Activated naive CD8-positive, alpha-beta T cell (primary cell): ENCODE data around the gene TRMT10C.
"Not testable (repeated sequence)": the region's sequence is repeated elsewhere in the genome, so short reads cannot be mapped to it uniquely, and the experiment has no call there.

Source experiments
- H3K27ac Mint-ChIP-seq: one replicate; pipeline ENCODE4 v1.8.0; 2021; ENCODE audit warnings: mixed read lengths
- H3K27me3 Mint-ChIP-seq: one replicate; pipeline ENCODE4 v1.8.0; 2021; ENCODE audit warnings: mixed read lengths
- H3K36me3 Mint-ChIP-seq: one replicate; pipeline ENCODE4 v1.8.0; 2021; ENCODE audit warnings: mixed read lengths
- H3K4me1 Mint-ChIP-seq: one replicate; pipeline ENCODE4 v1.8.0; 2021; ENCODE audit warnings: low read depth, mixed read lengths
- H3K4me3 Mint-ChIP-seq: one replicate; pipeline ENCODE4 v1.8.0; 2021; ENCODE audit warnings: mild to moderate bottlenecking, mixed read lengths
- H3K9me3 Mint-ChIP-seq: one replicate; pipeline ENCODE4 v1.8.0; 2021; ENCODE audit warnings: low read depth, mixed read lengths

Gene TRMT10C

DNA sequence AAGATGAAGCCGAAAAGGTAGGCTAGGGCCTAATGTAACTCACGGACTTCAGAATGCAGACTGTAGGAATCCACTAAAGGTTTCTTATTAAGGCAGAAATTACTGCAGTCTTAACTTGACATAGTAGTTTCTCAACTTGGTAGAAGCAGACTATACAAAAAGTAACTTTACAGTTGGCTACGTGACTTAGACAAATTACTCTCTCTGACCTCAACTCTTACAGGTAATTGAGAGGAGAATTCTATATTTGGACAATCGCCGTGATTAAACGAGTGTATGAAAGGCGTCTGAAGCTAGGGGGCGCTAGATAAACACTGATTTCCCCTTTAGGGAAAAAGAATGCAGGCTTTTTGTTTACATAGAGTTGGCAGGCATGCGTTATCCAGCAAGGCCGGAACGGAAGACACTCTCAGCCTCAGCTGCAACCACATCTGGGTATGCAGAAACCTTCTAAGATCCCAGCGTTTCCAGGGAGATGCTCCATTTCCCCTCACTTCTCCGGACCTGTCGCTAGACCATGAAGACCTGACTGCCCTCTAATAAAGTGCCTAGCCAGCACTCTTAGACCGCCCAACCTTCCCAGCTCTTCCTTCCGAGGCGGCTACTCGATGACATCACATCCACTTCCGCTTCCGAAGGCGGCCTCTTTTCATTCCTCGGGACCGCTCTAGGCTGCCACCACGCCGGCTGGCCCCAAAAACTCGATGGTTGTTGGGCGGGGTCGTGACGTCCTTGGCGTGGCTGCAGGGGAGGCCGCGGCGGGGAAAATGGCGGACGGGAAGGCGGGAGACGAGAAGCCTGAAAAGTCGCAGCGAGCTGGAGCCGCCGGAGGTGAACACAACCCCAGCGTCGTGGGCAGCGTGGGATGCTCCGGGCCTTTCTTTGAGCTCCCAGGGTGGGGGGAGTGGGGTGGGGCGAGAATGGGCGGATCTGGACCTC is 12.1 kb downstream of the TRMT10C start, which contains the start of gene PCNP:
TSS of gene PCNP (plus strand) at position 732 of the 939 bp plus-strand sequence. CDS start at position 768, 36 bp downstream.
- Mint-ChIP-seq H3K9me3 (no peaks in the 10 kb centered on the region), H3K4me1 (peaks cover 71% of the 10 kb centered on the region), H3K36me3 (peaks cover 8% of the 10 kb centered on the region), H3K27ac (peak within 1 kb of the TSS; percentile 97), H3K4me3 (peak within 1 kb of the TSS; percentile 96), H3K27me3 (no peaks in the 10 kb centered on the region)

DNA sequence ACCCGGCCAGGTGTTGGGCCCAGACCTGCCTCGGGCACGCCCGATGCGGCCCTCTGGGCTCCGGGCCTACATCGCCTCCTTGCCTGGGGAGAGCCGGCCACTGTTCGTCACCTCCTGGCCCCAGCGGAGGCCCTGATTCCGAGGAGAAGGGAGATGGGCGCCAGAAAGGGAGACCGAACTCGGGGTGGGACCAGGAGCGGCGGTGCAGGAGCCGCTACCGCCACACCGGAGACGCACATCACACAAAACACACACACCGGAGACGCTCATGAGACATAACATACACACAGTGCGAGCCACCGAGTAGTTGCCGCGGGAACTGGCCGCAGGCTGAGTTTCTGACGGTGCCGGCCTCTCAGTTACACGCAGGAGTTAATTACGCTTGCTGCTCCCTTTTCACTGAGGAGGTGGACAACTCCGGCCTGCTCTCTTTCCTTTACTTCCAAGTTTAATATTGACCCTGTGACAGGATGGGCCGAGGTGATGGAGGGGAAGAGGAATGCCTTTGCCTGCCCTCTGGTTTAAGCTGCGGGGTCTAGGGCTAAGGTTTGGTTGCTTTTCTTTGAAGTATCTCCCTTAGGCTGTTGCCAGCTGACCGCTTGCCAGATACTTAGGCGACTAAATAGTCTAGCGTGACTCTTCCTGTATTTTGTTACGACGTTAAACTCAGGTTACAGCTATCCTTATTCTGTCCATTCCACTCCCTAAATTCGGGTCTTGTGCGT is 12.9 kb downstream of the TRMT10C start:
- Mint-ChIP-seq H3K4me3 (peak overlapping the region; percentile 96), H3K9me3 (no peaks in the 10 kb centered on the region), H3K27me3 (no peaks in the 10 kb centered on the region), H3K27ac (peak overlapping the region; percentile 97), H3K4me1 (peaks cover 74% of the 10 kb centered on the region), H3K36me3 (peaks cover 8% of the 10 kb centered on the region)

DNA sequence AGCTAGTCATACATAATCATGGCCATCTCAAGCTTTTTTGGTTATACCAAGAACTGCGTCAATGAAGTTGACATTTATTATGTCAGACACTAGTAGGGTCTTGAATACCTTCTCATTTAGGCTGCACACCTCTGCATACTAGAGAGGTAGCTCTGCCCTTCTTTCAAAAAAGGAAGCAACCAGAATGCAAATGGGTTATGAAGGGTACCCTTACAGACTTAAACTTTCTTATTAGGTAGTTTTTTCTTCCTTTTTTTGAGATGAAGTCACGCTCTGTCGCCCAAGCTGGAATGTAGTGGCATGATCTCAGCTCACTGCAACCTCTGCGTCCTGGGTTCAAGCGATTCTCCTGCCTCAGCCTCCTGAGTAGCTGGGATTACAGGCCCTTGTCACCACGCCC is 15.6 kb downstream of the TRMT10C start:
- H3K27ac Mint-ChIP-seq, result no peak overlapping the region
- peaks cover 62% of the 10 kb centered on the region for H3K4me1 Mint-ChIP-seq
- H3K36me3 Mint-ChIP-seq, result peaks cover 8% of the 10 kb centered on the region
- no peaks in the 10 kb centered on the region for H3K27me3 Mint-ChIP-seq
- no peaks in the 10 kb centered on the region for H3K9me3 Mint-ChIP-seq
- peak overlapping the region; percentile 60 for H3K4me3 Mint-ChIP-seq

DNA sequence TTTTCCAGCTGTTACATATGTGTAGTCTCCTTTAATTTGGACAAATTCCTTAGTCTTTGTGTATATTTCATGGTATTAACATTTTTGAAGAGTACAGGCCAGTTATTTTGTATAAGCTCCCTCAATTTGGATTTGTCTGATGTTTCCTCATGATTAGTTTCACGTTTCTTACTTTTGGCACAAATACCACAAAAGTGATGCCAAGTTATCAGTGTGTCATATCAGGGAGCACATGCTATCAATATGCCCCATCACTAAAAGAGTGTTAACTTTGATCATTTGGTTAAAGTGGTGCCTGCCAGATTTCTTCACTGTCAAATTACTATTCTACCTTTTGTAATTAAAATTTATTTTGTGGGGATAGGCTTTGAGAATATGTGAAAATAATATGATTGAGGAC is 26.9 kb downstream of the TRMT10C start:
- peaks cover 37% of the 10 kb centered on the region for H3K4me1 Mint-ChIP-seq
- H3K9me3 Mint-ChIP-seq, result no peaks in the 10 kb centered on the region
- no peaks in the 10 kb centered on the region for H3K27me3 Mint-ChIP-seq
- H3K36me3 Mint-ChIP-seq, result peaks cover 8% of the 10 kb centered on the region
- no peak overlapping the region for H3K4me3 Mint-ChIP-seq
- H3K27ac Mint-ChIP-seq, result peak overlapping the region; percentile 50

DNA sequence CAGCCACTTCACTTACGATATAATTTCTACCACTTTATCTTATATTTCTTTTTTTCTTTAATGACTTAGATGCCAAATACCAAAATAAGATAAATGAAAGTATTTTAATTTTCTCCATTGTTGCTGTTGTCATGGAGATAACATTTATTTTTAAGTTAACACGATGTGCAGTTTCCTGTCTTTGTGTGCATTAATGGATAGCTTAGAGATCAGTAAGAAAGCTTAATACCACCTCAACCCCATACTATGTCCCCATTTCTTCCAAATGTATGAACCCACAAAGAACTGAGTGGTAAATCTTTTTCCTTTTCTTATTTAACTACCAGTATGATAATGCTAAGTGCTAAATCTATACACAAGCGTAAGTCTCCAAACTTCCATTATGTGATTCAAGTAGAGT is 29.4 kb downstream of the TRMT10C start:
- no peak overlapping the region for H3K4me3 Mint-ChIP-seq
- peaks cover 27% of the 10 kb centered on the region for H3K4me1 Mint-ChIP-seq
- peak overlapping the region; percentile 7 for H3K27ac Mint-ChIP-seq
- peaks cover 6% of the 10 kb centered on the region for H3K36me3 Mint-ChIP-seq
- H3K27me3 Mint-ChIP-seq, result no peaks in the 10 kb centered on the region
- H3K9me3 Mint-ChIP-seq, result no peaks in the 10 kb centered on the region

DNA sequence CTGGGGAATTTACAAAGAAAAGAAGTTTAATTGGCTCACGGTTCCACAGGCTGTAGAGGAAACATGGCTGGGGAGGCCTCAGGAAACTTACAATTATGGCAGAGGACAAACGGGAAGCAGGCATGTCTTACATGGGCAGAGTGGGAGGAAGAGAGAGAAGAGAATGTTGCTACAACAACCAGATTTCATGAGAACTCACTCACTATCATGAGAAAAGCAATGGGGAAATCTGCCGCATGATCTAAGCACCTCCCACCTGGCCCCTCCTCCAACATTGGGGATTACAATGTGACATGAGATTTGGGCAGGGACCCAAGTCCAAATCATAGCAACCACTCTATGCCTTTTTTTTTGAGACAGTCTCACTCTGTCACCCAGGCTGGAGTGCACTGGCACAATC is 41.1 kb downstream of the TRMT10C start:
- Mint-ChIP-seq H3K4me1 (no peaks in the 10 kb centered on the region), H3K9me3 (no peaks in the 10 kb centered on the region), H3K36me3 (peaks cover 2% of the 10 kb centered on the region), H3K4me3 (no peak overlapping the region), H3K27ac (no peak overlapping the region), H3K27me3 (no peaks in the 10 kb centered on the region)

DNA sequence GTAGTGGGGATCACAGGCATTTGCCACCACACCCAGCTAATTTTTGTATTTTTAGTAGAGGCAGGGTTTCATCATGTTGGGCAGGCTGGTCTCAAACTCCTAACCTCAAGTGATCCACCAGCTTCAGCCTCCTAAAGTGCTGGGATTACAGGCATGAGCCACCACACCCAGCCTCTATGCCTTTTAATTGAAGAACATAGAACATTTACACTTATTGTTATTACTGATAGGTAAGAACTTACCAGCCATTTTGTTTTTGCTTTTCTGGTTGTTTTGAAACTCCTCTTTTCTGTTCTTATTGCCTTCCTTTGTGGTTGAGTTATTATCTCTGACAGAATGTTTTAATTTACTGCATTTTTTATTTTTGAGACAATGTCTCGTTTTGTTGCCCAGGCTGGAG is 41.5 kb downstream of the TRMT10C start:
- H3K9me3 Mint-ChIP-seq, result no peaks in the 10 kb centered on the region
- H3K4me3 Mint-ChIP-seq, result no peak overlapping the region
- peaks cover 2% of the 10 kb centered on the region for H3K36me3 Mint-ChIP-seq
- H3K4me1 Mint-ChIP-seq, result no peaks in the 10 kb centered on the region
- H3K27me3 Mint-ChIP-seq, result no peaks in the 10 kb centered on the region
- H3K27ac Mint-ChIP-seq, result no peak overlapping the region

DNA sequence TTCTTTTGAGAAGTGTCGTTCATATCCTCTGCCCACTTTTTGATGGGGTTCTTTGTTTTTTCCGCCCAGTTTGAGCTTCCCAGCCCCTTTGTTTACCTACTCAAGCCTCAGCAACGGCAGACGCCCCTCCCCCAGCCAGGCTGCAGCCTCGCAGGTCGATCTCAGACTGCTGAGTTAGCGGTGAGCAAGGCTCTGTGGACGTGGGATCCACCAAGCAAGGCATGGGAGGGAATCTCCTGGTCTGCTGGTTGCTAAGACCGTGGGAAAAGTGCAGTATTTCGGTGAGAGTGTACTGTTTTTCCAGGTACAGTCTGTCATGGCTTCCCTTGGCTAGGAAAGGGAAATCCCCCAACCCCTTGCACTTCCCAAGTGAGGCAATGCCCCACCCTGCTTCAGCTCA is 43.7 kb downstream of the TRMT10C start:
- H3K27me3 Mint-ChIP-seq, H3K4me1 Mint-ChIP-seq, H3K9me3 Mint-ChIP-seq: not testable (repeated sequence)

DNA sequence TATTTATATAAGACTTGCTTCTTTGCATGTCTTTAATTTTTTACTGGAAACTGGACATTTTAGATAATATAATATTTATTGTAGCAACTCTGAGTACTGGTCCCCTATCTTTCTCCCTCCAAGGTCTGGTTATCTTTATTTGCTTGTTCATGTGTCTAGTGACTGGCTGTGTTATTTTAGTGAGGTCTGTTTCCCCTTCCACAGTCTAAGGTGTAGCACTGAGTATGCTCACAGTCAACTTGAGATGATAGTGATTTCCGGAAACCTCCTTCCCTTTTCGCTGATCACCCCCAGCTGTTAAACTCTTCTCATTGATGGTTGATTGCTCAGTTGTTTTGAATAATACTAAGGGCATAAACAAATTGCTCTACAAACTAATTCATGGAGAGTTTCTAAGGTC is 49.4 kb downstream of the TRMT10C start:
- Mint-ChIP-seq H3K4me1 (no peaks in the 10 kb centered on the region), H3K9me3 (no peaks in the 10 kb centered on the region), H3K4me3 (no peak overlapping the region), H3K27ac (no peak overlapping the region), H3K36me3 (no peaks in the 10 kb centered on the region), H3K27me3 (no peaks in the 10 kb centered on the region)

More for the DNA sequence above, 43.7 kb downstream of the TRMT10C start:
- not testable (repeated sequence) for H3K27ac Mint-ChIP-seq, H3K36me3 Mint-ChIP-seq, H3K4me3 Mint-ChIP-seq

DNA sequence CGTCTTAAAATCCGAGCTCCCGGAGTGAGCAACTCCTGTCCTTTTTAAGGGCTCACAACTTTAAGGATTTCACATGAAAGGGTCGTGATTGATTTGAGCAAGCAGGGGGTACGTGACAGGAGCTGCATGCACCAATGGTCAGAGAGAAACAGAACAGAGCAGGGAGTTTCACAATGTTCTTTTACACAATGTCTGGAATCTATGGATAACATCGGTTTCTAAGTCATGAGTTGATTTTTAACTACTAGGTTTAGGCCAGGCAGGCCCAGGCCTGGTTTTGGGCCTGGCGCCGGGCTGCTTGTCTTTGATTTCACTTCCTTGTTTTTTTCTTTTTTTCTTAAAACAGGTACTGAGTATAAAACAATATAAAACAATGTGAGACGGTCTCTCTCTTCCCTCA is 51.3 kb downstream of the TRMT10C start:
- not testable (repeated sequence) for H3K27me3 Mint-ChIP-seq, H3K27ac Mint-ChIP-seq, H3K4me3 Mint-ChIP-seq, H3K36me3 Mint-ChIP-seq, H3K9me3 Mint-ChIP-seq, H3K4me1 Mint-ChIP-seq

DNA sequence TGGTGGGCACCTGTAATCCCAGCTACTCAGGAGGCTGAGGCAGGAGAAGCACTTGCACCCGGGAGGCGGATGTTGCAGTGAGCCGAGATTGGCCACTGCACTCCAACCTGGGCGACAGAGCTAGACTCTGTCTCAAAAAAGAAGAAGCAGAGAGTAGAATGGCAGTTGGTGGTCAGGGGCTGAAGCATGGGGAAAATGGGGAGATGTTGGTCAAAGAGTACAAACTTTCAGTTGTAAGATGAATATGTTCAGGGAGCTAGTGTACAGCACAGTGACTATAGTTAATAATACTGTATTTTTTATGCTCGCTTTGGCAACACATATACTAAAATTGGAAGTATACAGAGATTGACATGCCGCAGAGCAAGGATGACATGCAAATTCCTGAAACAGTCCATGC is 53.9 kb downstream of the TRMT10C start:
- H3K27me3 Mint-ChIP-seq, result no peaks in the 10 kb centered on the region
- no peaks in the 10 kb centered on the region for H3K36me3 Mint-ChIP-seq
- no peak overlapping the region for H3K4me3 Mint-ChIP-seq
- H3K9me3 Mint-ChIP-seq, result no peaks in the 10 kb centered on the region
- no peaks in the 10 kb centered on the region for H3K4me1 Mint-ChIP-seq
- H3K27ac Mint-ChIP-seq, result no peak overlapping the region
